LNCaP clone FGC (cell line): ENCODE data around the gene ITGAV.

Source experiments
- DNase-seq: peaks from one replicate; pipeline ENCODE4 v3.0.0-alpha.2; 2011; ENCODE audit warnings: low read depth
- H3K4me3 ChIP-seq: 2 replicates; pipeline ENCODE4 v1.5.1; 2011; ENCODE audit warnings: mild to moderate bottlenecking, low read depth, low read length, control low read depth
- CTCF ChIP-seq: IDR thresholded peaks from 2 replicates; pipeline ENCODE4 v1.5.1; 2012; ENCODE audit warnings: mild to moderate bottlenecking; ENCODE audit not compliant: control insufficient read depth, insufficient read depth; ENCODE audit errors: extremely low read depth

ITGAV gene

GRCh38 chr2:186618696-186619095, 28.8 kb downstream of the ITGAV start:
- DNase-seq: no peak
- TF ChIP-seq CTCF: no peak
- no peak overlapping the region for H3K4me3 ChIP-seq

GRCh38 chr2:186623084-186623483, 33.2 kb downstream of the ITGAV start:
- no peak overlapping the region for H3K4me3 ChIP-seq
- no peak for TF ChIP-seq CTCF

GRCh38 chr2:186624276-186624675, 34.4 kb downstream of the ITGAV start:
- H3K4me3 ChIP-seq: no peak overlapping the region
- no peak for DNase-seq
- TF ChIP-seq CTCF: no peak

More at GRCh38 chr2:186623084-186623483, 33.2 kb downstream of the ITGAV start:
- no peak for DNase-seq

- no peak for DNase-seq
- no peak for TF ChIP-seq CTCF
- no peak overlapping the region for H3K4me3 ChIP-seq
Measured at GRCh38 chr2:186629250-186629996, 39.6 kb downstream of the ITGAV start.

GRCh38 chr2:186632417-186632816, 42.6 kb downstream of the ITGAV start:
- no peak for DNase-seq
- no peak for TF ChIP-seq CTCF
- no peak overlapping the region for H3K4me3 ChIP-seq

- no peak overlapping the region for H3K4me3 ChIP-seq
- DNase-seq: no peak
- no peak for TF ChIP-seq CTCF
Measured at GRCh38 chr2:186634701-186635100, 44.8 kb downstream of the ITGAV start.
